T-helper 1 cell treated with Interleukin-12 subunit alpha and Interleukin-12 subunit beta and Interleukin-4 antibody, amounts not matched to agents 30 μg/mL and 1 μg/mL, for 36 hours (primary cell): Measurements from ENCODE around the gene ANXA9.

ENCODE experiments used
- H3K27ac Mint-ChIP-seq: one replicate; pipeline ENCODE4 v1.8.0; 2021; ENCODE audit warnings: mild to moderate bottlenecking, mixed read lengths
- H3K27me3 Mint-ChIP-seq: one replicate; pipeline ENCODE4 v1.8.0; 2021; ENCODE audit warnings: low read depth, mixed read lengths
- H3K36me3 Mint-ChIP-seq: one replicate; pipeline ENCODE4 v1.8.0; 2021; ENCODE audit warnings: low read depth, mixed read lengths
- H3K4me1 Mint-ChIP-seq: one replicate; pipeline ENCODE4 v1.8.0; 2021; ENCODE audit warnings: low read depth, mixed read lengths
- H3K4me3 Mint-ChIP-seq: one replicate; pipeline ENCODE4 v1.8.0; 2021; ENCODE audit warnings: mild to moderate bottlenecking, moderate library complexity, mixed read lengths
- H3K9me3 Mint-ChIP-seq: one replicate; pipeline ENCODE4 v1.8.0; 2021; ENCODE audit warnings: mixed read lengths

Gene ANXA9

GRCh38 chr1:150970808-150971582, 11.1 kb upstream of the ANXA9 start:
- Mint-ChIP-seq H3K27me3 (no peaks in the 10 kb centered on the region), H3K27ac (peak overlapping the region; percentile 63), H3K36me3 (peaks cover 35% of the 10 kb centered on the region), H3K9me3 (no peaks in the 10 kb centered on the region), H3K4me3 (peak overlapping the region; percentile 31), H3K4me1 (peaks cover 35% of the 10 kb centered on the region)

GRCh38 chr1:150971583-150972416, 10.3 kb upstream of the ANXA9 start:
- Mint-ChIP-seq H3K27me3 (no peaks in the 10 kb centered on the region), H3K4me3 (peak overlapping the region; percentile 88), H3K9me3 (no peaks in the 10 kb centered on the region), H3K27ac (peak overlapping the region; percentile 66), H3K4me1 (peaks cover 39% of the 10 kb centered on the region), H3K36me3 (peaks cover 27% of the 10 kb centered on the region)

GRCh38 chr1:150972417-150972940, 9.6 kb upstream of the ANXA9 start:
- peaks cover 46% of the 10 kb centered on the region for H3K4me1 Mint-ChIP-seq
- H3K4me3 Mint-ChIP-seq = peak overlapping the region; percentile 88
- H3K9me3 Mint-ChIP-seq = no peaks in the 10 kb centered on the region
- H3K27me3 Mint-ChIP-seq = no peaks in the 10 kb centered on the region
- H3K36me3 Mint-ChIP-seq = peaks cover 21% of the 10 kb centered on the region
- H3K27ac Mint-ChIP-seq = peak overlapping the region; percentile 66

- Mint-ChIP-seq H3K36me3 (peaks cover 13% of the 10 kb centered on the region), H3K4me3 (peak overlapping the region; percentile 88), H3K4me1 (peaks cover 47% of the 10 kb centered on the region), H3K27me3 (no peaks in the 10 kb centered on the region), H3K9me3 (no peaks in the 10 kb centered on the region), H3K27ac (peak overlapping the region; percentile 66)
Measured at GRCh38 chr1:150973258-150973835, 8.7 kb upstream of the ANXA9 start.

- H3K27me3 Mint-ChIP-seq = no peaks in the 10 kb centered on the region
- peaks cover 7% of the 10 kb centered on the region for H3K36me3 Mint-ChIP-seq
- no peaks in the 10 kb centered on the region for H3K9me3 Mint-ChIP-seq
- H3K4me1 Mint-ChIP-seq = peaks cover 49% of the 10 kb centered on the region
- H3K27ac Mint-ChIP-seq = peak overlapping the region; percentile 66
- H3K4me3 Mint-ChIP-seq = peak overlapping the region; percentile 88
Measured at GRCh38 chr1:150973836-150974579, 8.1 kb upstream of the ANXA9 start.

- H3K27me3 Mint-ChIP-seq = no peaks in the 10 kb centered on the region
- peaks cover 53% of the 10 kb centered on the region for H3K4me1 Mint-ChIP-seq
- peaks cover 7% of the 10 kb centered on the region for H3K36me3 Mint-ChIP-seq
- no peaks in the 10 kb centered on the region for H3K9me3 Mint-ChIP-seq
- peak within 1 kb of the TSS; percentile 83 for H3K27ac Mint-ChIP-seq
- peak within 1 kb of the TSS; percentile 88 for H3K4me3 Mint-ChIP-seq
Measured at GRCh38 chr1:150974580-150975478, 7.3 kb upstream of the ANXA9 start, which contains the start of gene CERS2. Gene CERS2, minus strand, starts transcription at chr1:150974835. Its CDS starts 5,745 bp downstream, at chr1:150969090.

- Mint-ChIP-seq H3K4me1 (peaks cover 42% of the 10 kb centered on the region), H3K9me3 (no peaks in the 10 kb centered on the region), H3K27ac (no peak overlapping the region), H3K4me3 (peak overlapping the region; percentile 81), H3K36me3 (peaks cover 7% of the 10 kb centered on the region), H3K27me3 (no peaks in the 10 kb centered on the region)
Measured at GRCh38 chr1:150976401-150976821, 5.7 kb upstream of the ANXA9 start.

GRCh38 chr1:150976879-150977694, 5.0 kb upstream of the ANXA9 start:
- H3K27me3 Mint-ChIP-seq = no peaks in the 10 kb centered on the region
- peak overlapping the region; percentile 50 for H3K27ac Mint-ChIP-seq
- H3K4me1 Mint-ChIP-seq = peaks cover 36% of the 10 kb centered on the region
- peaks cover 7% of the 10 kb centered on the region for H3K36me3 Mint-ChIP-seq
- H3K9me3 Mint-ChIP-seq = no peaks in the 10 kb centered on the region
- peak overlapping the region; percentile 81 for H3K4me3 Mint-ChIP-seq

- H3K4me3 Mint-ChIP-seq = peak overlapping the region; percentile 14
- peaks cover 22% of the 10 kb centered on the region for H3K4me1 Mint-ChIP-seq
- H3K9me3 Mint-ChIP-seq = no peaks in the 10 kb centered on the region
- no peaks in the 10 kb centered on the region for H3K36me3 Mint-ChIP-seq
- H3K27ac Mint-ChIP-seq = no peak overlapping the region
- H3K27me3 Mint-ChIP-seq = no peaks in the 10 kb centered on the region
Measured at GRCh38 chr1:150979092-150980056, 2.7 kb upstream of the ANXA9 start.

- Mint-ChIP-seq H3K4me3 (no peak overlapping the region), H3K9me3 (no peaks in the 10 kb centered on the region), H3K27ac (no peak overlapping the region), H3K27me3 (no peaks in the 10 kb centered on the region), H3K36me3 (no peaks in the 10 kb centered on the region), H3K4me1 (peaks cover 17% of the 10 kb centered on the region)
Measured at GRCh38 chr1:150981177-150981804, 801 bp upstream of the ANXA9 start.

GRCh38 chr1:150985179-150985825, 3.2 kb downstream of the ANXA9 start:
- Mint-ChIP-seq H3K27me3 (no peaks in the 10 kb centered on the region), H3K4me3 (no peak overlapping the region), H3K4me1 (peaks cover 2% of the 10 kb centered on the region), H3K36me3 (no peaks in the 10 kb centered on the region), H3K9me3 (no peaks in the 10 kb centered on the region), H3K27ac (no peak overlapping the region)
